Lower leg skin (tissue), 4 donors: ENCODE results near the gene RAB34. TPM values are rescaled to one million over a fixed set of nuclear protein-coding genes. Genes with fewer than 3 reads are reported as not detected.
A peak's percentile ranks its signal among the peaks of the same experiment; 100 is the strongest.
"Not testable (repeated sequence)": the region's sequence is repeated elsewhere in the genome, so short reads cannot be mapped to it uniquely, and the experiment has no call there.

Experiments used
- DNase-seq, 2 donors: peaks; one replicate each; pipeline ENCODE4 v3.0.0-alpha.2; 2019; ENCODE audit warnings: low spot score in 2 of 2
- H3K4me3 ChIP-seq: fragments of 200-600 bp; sonication (generic); 2 replicates; pipeline ENCODE4 v1.5.1; 2017; ENCODE audit warnings: mild to moderate bottlenecking, low read depth; ENCODE audit not compliant: poor library complexity, severe bottlenecking
- CTCF ChIP-seq, 3 donors: fragments of 450-650 bp; IDR thresholded peaks; one replicate each; pipeline ENCODE4 v1.5.1; 2016; ENCODE audit warnings: antibody characterized with exemption in 3 of 3, mild to moderate bottlenecking in 3 of 3, moderate library complexity in 2 of 3
- POLR2A ChIP-seq, 2 donors: fragments of 450-650 bp; IDR thresholded peaks; one replicate each; pipeline ENCODE4 v1.6.1; 2016 to 2017; ENCODE audit warnings: antibody characterized with exemption in 2 of 2, mild to moderate bottlenecking in 1 of 2, moderate library complexity in 1 of 2
- WGBS, 2 donors: methylation state at CpG; one replicate each; pipeline ENCODE4 v1.1.5; 2018; 5-methylcytosine and 5-hydroxymethylcytosine counted together
- intact Hi-C: fragments of 100-400 bp; cut with DNase I; formaldehyde crosslinking; loops from one replicate; pipeline ENCODE4 v1.15.0; 2023; ENCODE audit warnings: low total_unique reads
- total RNA-seq, 4 donors: library from RNA; depleted of rRNA; stranded (reverse); fragments of >200 nt; gene quantifications; one replicate each; pipeline ENCODE4 v1.1.0, GENCODE V29; 2016

The RAB34 gene
- total RNA-seq, 4 donors from 2014 or later: 76.6 to 138 (median 103) TPM

GRCh38 chr17:28725166-28725659 lies 7.5 kb upstream of the RAB34 start:
- WGBS, 2 donors: 30 to 33% methylated on average over 20 of the region's 20 CpGs
- TF ChIP-seq CTCF (IDR thresholded peaks at IDR 0.05) (no peak), POLR2A (IDR thresholded peaks at IDR 0.05) (no peak)
- DNase-seq: no peak
- peak overlapping the region; percentile 17 for H3K4me3 ChIP-seq
- intact Hi-C loops: no loop called here

GRCh38 chr17:28724500-28725165 lies 7.0 kb upstream of the RAB34 start:
- no peak for TF ChIP-seq POLR2A (IDR thresholded peaks at IDR 0.05)
- no peak for TF ChIP-seq CTCF (IDR thresholded peaks at IDR 0.05)

GRCh38 chr17:28723836-28724499 lies 6.3 kb upstream of the RAB34 start:
- 68 to 69% methylated on average over 4 of the region's 4 CpGs for WGBS, 2 donors
- DNase-seq, H3K4me3 ChIP-seq, intact Hi-C loops: not testable (repeated sequence)

More at GRCh38 chr17:28724500-28725165, 7.0 kb upstream of the RAB34 start:
- intact Hi-C loops: no loop called here
- no peak for DNase-seq
- WGBS, 2 donors: 75% methylated on average over 10 of the region's 10 CpGs
- H3K4me3 ChIP-seq: no peak overlapping the region

GRCh38 chr17:28723159-28723835 lies 5.6 kb upstream of the RAB34 start:
- H3K4me3 ChIP-seq: no peak overlapping the region
- intact Hi-C loops: no loop called here
- no peak for TF ChIP-seq POLR2A (IDR thresholded peaks at IDR 0.05)
- no peak for TF ChIP-seq CTCF (IDR thresholded peaks at IDR 0.05)
- 72 to 77% methylated on average over 6 of the region's 6 CpGs for WGBS, 2 donors
- no peak for DNase-seq

GRCh38 chr17:28722417-28723158 lies 4.9 kb upstream of the RAB34 start:
- intact Hi-C loops: no loop called here
- TF ChIP-seq POLR2A (IDR thresholded peaks at IDR 0.05): no peak
- TF ChIP-seq CTCF (IDR thresholded peaks at IDR 0.05): no peak
- H3K4me3 ChIP-seq: no peak overlapping the region
- 75 to 77% methylated on average over 7 of the region's 7 CpGs for WGBS, 2 donors
- DNase-seq: no peak

GRCh38 chr17:28720997-28721329 lies 3.3 kb upstream of the RAB34 start:
- intact Hi-C loops, DNase-seq: not testable (repeated sequence)
- peak overlapping the region; percentile 75 for H3K4me3 ChIP-seq
- 29 to 31% methylated on average over 19 of the region's 19 CpGs for WGBS, 2 donors
